ENCODE measurements around the gene ERG28.
"Not testable (repeated sequence)": the region's sequence is repeated elsewhere in the genome, so short reads cannot be mapped to it uniquely, and the experiment has no call there.

The ERG28 gene

GRCh38 chr14:75607044-75607443 is 53.6 kb downstream of the ERG28 start:
- no peak overlapping the region for H3K4me3 ChIP-seq (ENCODE audit: extremely low read depth, insufficient read depth, low read length, poor library complexity, severe bottlenecking)
- H3K9me3 ChIP-seq (ENCODE audit: control insufficient read depth, low read length), result peaks cover 12% of the 10 kb centered on the region
- H3K4me1 ChIP-seq (ENCODE audit: control insufficient read depth, insufficient read depth, low read length, poor library complexity, severe bottlenecking), result peaks cover 28% of the 10 kb centered on the region
- H3K36me3 ChIP-seq (ENCODE audit: control insufficient read depth, insufficient read depth, low read length), result no peaks in the 10 kb centered on the region
- H3K27ac ChIP-seq (ENCODE audit: low read depth, low read length, severe bottlenecking), result no peak overlapping the region
- 100% methylated on average over 1 of the region's 1 CpG for WGBS, 2 experiments (ENCODE audit: insufficient coverage in 2 of 2)

- Histone ChIP-seq H3K27ac (ENCODE audit: low read depth, low read length, severe bottlenecking) (no peak overlapping the region), H3K4me3 (ENCODE audit: extremely low read depth, insufficient read depth, low read length, poor library complexity, severe bottlenecking) (no peak overlapping the region), H3K9me3 (ENCODE audit: control insufficient read depth, low read length) (peaks cover 12% of the 10 kb centered on the region), H3K36me3 (ENCODE audit: control insufficient read depth, insufficient read depth, low read length) (no peaks in the 10 kb centered on the region), H3K4me1 (ENCODE audit: control insufficient read depth, insufficient read depth, low read length, poor library complexity, severe bottlenecking) (peaks cover 26% of the 10 kb centered on the region)
- 88 to 90% methylated on average over 8 to 10 of the region's 10 CpGs for WGBS, 2 experiments (ENCODE audit: insufficient coverage in 2 of 2)
Measured at GRCh38 chr14:75605916-75606315, 54.8 kb downstream of the ERG28 start.

DNA sequence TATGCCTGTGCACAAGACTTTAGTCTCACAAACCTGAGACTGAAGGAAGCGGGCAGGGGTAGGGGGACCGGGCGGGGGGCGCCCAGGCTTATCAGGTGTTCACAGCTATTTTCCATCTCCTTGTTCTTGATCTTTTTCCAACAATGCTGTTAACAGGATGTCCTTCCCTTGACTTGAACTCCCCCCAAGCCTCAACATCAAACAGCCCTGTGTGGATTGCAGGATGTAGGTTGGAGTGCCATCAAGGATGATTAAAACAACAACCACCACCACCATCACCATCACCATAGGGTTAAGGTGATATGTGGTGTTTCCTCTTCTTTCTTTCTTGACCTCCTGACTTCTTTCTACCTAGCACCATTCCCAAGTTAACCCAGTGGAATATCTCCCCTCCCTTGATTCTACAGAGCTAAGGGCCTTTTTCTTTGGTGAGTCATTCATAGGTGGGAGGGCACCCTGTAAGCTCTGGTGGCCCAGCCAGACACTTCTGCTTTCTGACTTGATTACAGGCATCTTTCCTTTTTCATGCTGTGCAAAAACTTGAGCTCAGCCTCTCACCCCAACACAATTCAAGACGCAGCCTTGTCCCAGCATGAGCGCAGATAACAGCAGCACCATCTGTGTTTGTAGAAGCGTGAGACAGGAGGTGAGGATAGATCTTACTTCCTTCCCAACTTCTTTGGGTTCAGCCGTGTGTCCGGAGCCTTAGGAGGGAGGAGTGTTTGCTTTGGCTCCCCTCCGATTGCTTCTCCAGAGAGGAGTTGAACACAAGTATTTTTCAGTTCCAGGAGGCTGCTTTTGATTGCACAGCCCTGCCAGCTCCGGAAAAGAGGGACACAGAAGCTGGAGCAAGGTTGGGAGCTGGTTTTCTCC is 55.5 kb downstream of the ERG28 start:
- Histone ChIP-seq H3K27ac (ENCODE audit: low read depth, low read length, severe bottlenecking) (no peak overlapping the region), H3K4me3 (ENCODE audit: extremely low read depth, insufficient read depth, low read length, poor library complexity, severe bottlenecking) (no peak overlapping the region), H3K9me3 (ENCODE audit: control insufficient read depth, low read length) (peaks cover 12% of the 10 kb centered on the region), H3K4me1 (ENCODE audit: control insufficient read depth, insufficient read depth, low read length, poor library complexity, severe bottlenecking) (peaks cover 21% of the 10 kb centered on the region), H3K36me3 (ENCODE audit: control insufficient read depth, insufficient read depth, low read length) (no peaks in the 10 kb centered on the region)
- WGBS, 2 experiments (ENCODE audit: insufficient coverage in 2 of 2), result 76 to 93% methylated on average over 3 to 8 of the region's 11 CpGs

- Histone ChIP-seq H3K9me3 (ENCODE audit: control insufficient read depth, low read length) (peaks cover 3% of the 10 kb centered on the region), H3K27ac (ENCODE audit: low read depth, low read length, severe bottlenecking) (no peak overlapping the region), H3K36me3 (ENCODE audit: control insufficient read depth, insufficient read depth, low read length) (no peaks in the 10 kb centered on the region), H3K4me1 (ENCODE audit: control insufficient read depth, insufficient read depth, low read length, poor library complexity, severe bottlenecking) (peaks cover 13% of the 10 kb centered on the region), H3K4me3 (ENCODE audit: extremely low read depth, insufficient read depth, low read length, poor library complexity, severe bottlenecking) (no peak overlapping the region)
- WGBS, 2 experiments (ENCODE audit: insufficient coverage in 2 of 2), result 92 to 95% methylated on average over 2 of the region's 3 CpGs
Measured at GRCh38 chr14:75602503-75602902, 58.2 kb downstream of the ERG28 start.

GRCh38 chr14:75601061-75601460 is 59.6 kb downstream of the ERG28 start:
- H3K4me1 ChIP-seq (ENCODE audit: control insufficient read depth, insufficient read depth, low read length, poor library complexity, severe bottlenecking), result peaks cover 13% of the 10 kb centered on the region
- H3K27ac ChIP-seq (ENCODE audit: low read depth, low read length, severe bottlenecking); H3K4me3 ChIP-seq (ENCODE audit: extremely low read depth, insufficient read depth, low read length, poor library complexity, severe bottlenecking); H3K9me3 ChIP-seq (ENCODE audit: control insufficient read depth, low read length); H3K36me3 ChIP-seq (ENCODE audit: control insufficient read depth, insufficient read depth, low read length): not testable (repeated sequence)
- WGBS, 2 experiments (ENCODE audit: insufficient coverage in 2 of 2), result 89 to 92% methylated on average over 3 to 5 of the region's 6 CpGs

- H3K36me3 ChIP-seq (ENCODE audit: control insufficient read depth, insufficient read depth, low read length); H3K4me1 ChIP-seq (ENCODE audit: control insufficient read depth, insufficient read depth, low read length, poor library complexity, severe bottlenecking); H3K27ac ChIP-seq (ENCODE audit: low read depth, low read length, severe bottlenecking); H3K9me3 ChIP-seq (ENCODE audit: control insufficient read depth, low read length); H3K4me3 ChIP-seq (ENCODE audit: extremely low read depth, insufficient read depth, low read length, poor library complexity, severe bottlenecking): not testable (repeated sequence)
- 100% methylated on average over 1 of the region's 1 CpG; no CpG with 5 or more reads in 1 of the 2 experiments for WGBS, 2 experiments (ENCODE audit: insufficient coverage in 2 of 2)
Measured at GRCh38 chr14:75600100-75600499, 60.6 kb downstream of the ERG28 start.
